HEK293 (cell line): ENCODE measurements around the gene CTSH.

ENCODE experiments used
- CTCF ChIA-PET: fragments of 350-600 bp; formaldehyde crosslinking; extraction: SDS; loops from one replicate; lab custom pipeline; 2021; ENCODE audit warnings: antibody characterized with exemption; lab: Yijun Ruan, JAX
- POLR2A ChIA-PET: fragments of 300-600 bp; formaldehyde crosslinking; extraction: SDS; loops from one replicate; lab custom pipeline; 2020; ENCODE audit warnings: antibody characterized with exemption, inconsistent platforms; lab: Yijun Ruan, JAX
- H3K27ac ChIP-seq: fragments of 200-500 bp; sonication (Bioruptor generic); 2 replicates; pipeline ENCODE4 v1.5.1; 2014; ENCODE audit warnings: low read depth, low read length, control low read depth, inconsistent platforms; ENCODE audit errors: extremely low read depth
- H3K36me3 ChIP-seq, 2 experiments: fragments of 200-500 bp in 1 of 2; sonication (Bioruptor generic) in 1 of 2; 1 replicate in 1 of 2; 2 replicates in 1 of 2; pipeline ENCODE4 v1.5.1; 2014 to 2017; ENCODE audit warnings: inconsistent platforms in 2 of 2, low read length in 2 of 2; ENCODE audit not compliant: control insufficient read depth in 2 of 2, insufficient read depth in 1 of 2
- H3K4me1 ChIP-seq: fragments of 200-500 bp; sonication (Bioruptor generic); 2 replicates; pipeline ENCODE4 v1.5.1; 2014; ENCODE audit warnings: mild to moderate bottlenecking, low read length, inconsistent platforms; ENCODE audit not compliant: control insufficient read depth, insufficient read depth
- H3K4me3 ChIP-seq: 2 replicates; pipeline ENCODE4 v1.5.1; 2011; ENCODE audit warnings: low read depth, mild to moderate bottlenecking, control low read depth, low read length, moderate library complexity
- H3K9me3 ChIP-seq: fragments of 200-500 bp; sonication (Bioruptor generic); 2 replicates; pipeline ENCODE4 v1.5.1; 2014; ENCODE audit warnings: low read depth, low read length, inconsistent platforms; ENCODE audit not compliant: control insufficient read depth, insufficient read depth
- IKZF3 ChIP-seq: fragments of 450-650 bp; IDR thresholded peaks from 2 replicates; pipeline ENCODE4 v1.5.0; 2018; ENCODE audit warnings: missing biosample characterization, mild to moderate bottlenecking, missing genetic modification characterization, moderate library complexity
- MZF1 ChIP-seq: fragments of 450-650 bp; formaldehyde crosslinking; IDR thresholded peaks from 2 replicates; pipeline ENCODE4 v1.5.1; 2017; ENCODE audit warnings: missing biosample characterization, missing genetic modification characterization, borderline replicate concordance
- PATZ1 ChIP-seq: fragments of 450-650 bp; formaldehyde crosslinking; IDR thresholded peaks from 2 replicates; pipeline ENCODE4 v1.5.1; 2016; ENCODE audit warnings: missing biosample characterization, missing genetic modification characterization
- REST ChIP-seq: fragments of 450-650 bp; formaldehyde crosslinking; IDR thresholded peaks from 2 replicates; pipeline ENCODE4 v1.5.1; 2016; ENCODE audit warnings: missing biosample characterization, missing genetic modification characterization
- SCRT2 ChIP-seq: fragments of 450-650 bp; formaldehyde crosslinking; IDR thresholded peaks from 2 replicates; pipeline ENCODE4 v1.5.1; 2016; ENCODE audit warnings: missing biosample characterization, missing genetic modification characterization
- ZBTB6 ChIP-seq: fragments of 450-650 bp; formaldehyde crosslinking; IDR thresholded peaks from 2 replicates; pipeline ENCODE4 v1.5.1; 2017; ENCODE audit warnings: missing biosample characterization, missing genetic modification characterization
- ZBTB8A ChIP-seq: fragments of 450-650 bp; formaldehyde crosslinking; IDR thresholded peaks from 2 replicates; pipeline ENCODE4 v1.5.1; 2016; ENCODE audit warnings: missing biosample characterization, missing genetic modification characterization
- ZNF16 ChIP-seq: fragments of 450-650 bp; formaldehyde crosslinking; IDR thresholded peaks from 2 replicates; pipeline ENCODE4 v1.5.1; 2016; ENCODE audit warnings: low read depth, missing biosample characterization, missing genetic modification characterization
- ZNF169 ChIP-seq: fragments of 450-650 bp; formaldehyde crosslinking; IDR thresholded peaks from 2 replicates; pipeline ENCODE4 v1.5.1; 2016; ENCODE audit warnings: missing biosample characterization, missing genetic modification characterization
- ZNF362 ChIP-seq: fragments of 450-650 bp; formaldehyde crosslinking; IDR thresholded peaks from 2 replicates; pipeline ENCODE4 v1.5.1; 2016; ENCODE audit warnings: missing biosample characterization, missing genetic modification characterization
- ZNF426 ChIP-seq: fragments of 450-650 bp; formaldehyde crosslinking; IDR thresholded peaks from 2 replicates; pipeline ENCODE4 v1.5.1; 2017; ENCODE audit warnings: missing biosample characterization, missing genetic modification characterization, mild to moderate bottlenecking, inconsistent platforms, moderate library complexity
- ZNF530 ChIP-seq: fragments of 450-650 bp; formaldehyde crosslinking; IDR thresholded peaks from 2 replicates; pipeline ENCODE4 v1.5.1; 2016; ENCODE audit warnings: low read depth, missing biosample characterization, missing genetic modification characterization
- ZNF626 ChIP-seq: fragments of 450-650 bp; sonication (Bioruptor Pico); formaldehyde crosslinking; IDR thresholded peaks from 2 replicates; pipeline ENCODE4 v1.5.1; 2018; ENCODE audit warnings: missing biosample characterization, missing genetic modification characterization, inconsistent platforms
- ZNF654 ChIP-seq: fragments of 450-650 bp; formaldehyde crosslinking; IDR thresholded peaks from 2 replicates; pipeline ENCODE4 v1.5.1; 2016; ENCODE audit warnings: low read depth, missing biosample characterization, missing genetic modification characterization
- ZNF704 ChIP-seq: fragments of 450-650 bp; formaldehyde crosslinking; IDR thresholded peaks from 2 replicates; pipeline ENCODE4 v1.5.1; 2016; ENCODE audit warnings: missing biosample characterization, missing genetic modification characterization

Gene CTSH

GRCh38 chr15:78985859-78986475, 41.1 kb upstream of the CTSH start:
- CTCF ChIA-PET, result interaction anchor here (0.7 to 2.5 kb wide), 5 partner anchors 18 to 1772 kb away, joined by 3 to 13 read pairs (median 4); no protein-coding TSS in a partner anchor
- Histone ChIP-seq H3K9me3 (no peaks in the 10 kb centered on the region), H3K27ac (no peak overlapping the region), H3K4me3 (no peak overlapping the region), H3K4me1 (no peaks in the 10 kb centered on the region)
- no peak for TF ChIP-seq ZNF426 (tag by site-specific recombination)
- TF ChIP-seq ZNF169 (tag by site-specific recombination), result no peak
- TF ChIP-seq PATZ1, result no peak
- no peak for TF ChIP-seq ZNF626
- TF ChIP-seq SCRT2 (tag by site-specific recombination), result no peak
- TF ChIP-seq ZNF654, result no peak
- no peak for TF ChIP-seq ZBTB6 (tag by site-specific recombination)
- TF ChIP-seq ZNF16 (tag by site-specific recombination), result no peak
- TF ChIP-seq, all 188 proteins: peak for 0
- POLR2A ChIA-PET, result interaction anchor here (0.7 kb wide), 1 partner anchor 1116 kb away, joined by 4 read pairs; no protein-coding TSS in a partner anchor
- no peaks in the 10 kb centered on the region for H3K36me3 ChIP-seq

GRCh38 chr15:78984041-78984440, 39.2 kb upstream of the CTSH start:
- CTCF ChIA-PET, result interaction anchor here (1.3 to 8.5 kb wide), 3 partner anchors 14 to 201 kb away, joined by 3 to 157 read pairs (median 13); no protein-coding TSS in a partner anchor
- H3K4me1 ChIP-seq, result no peaks in the 10 kb centered on the region

More at GRCh38 chr15:78984041-78984440, 39.2 kb upstream of the CTSH start:
- no peak overlapping the region for H3K4me3 ChIP-seq
- no peaks in the 10 kb centered on the region for H3K9me3 ChIP-seq
- no peak overlapping the region for H3K27ac ChIP-seq
- no peaks in the 10 kb centered on the region for H3K36me3 ChIP-seq
- POLR2A ChIA-PET, result no interaction called here
- TF ChIP-seq MZF1 (no peak), IKZF3 (tag by site-specific recombination) (no peak), ZBTB8A (tag by site-specific recombination) (no peak), ZNF362 (no peak), ZNF704 (no peak), ZNF530 (no peak), REST (tag by site-specific recombination) (no peak)
- TF ChIP-seq, all 188 proteins: peak for 0
